Heart left ventricle (tissue), 13 donors: ENCODE results near the gene ADCY10.

ENCODE experiments used
- CTCF ChIP-seq, 12 donors: fragments of 200-600 bp; sonication (generic) in 4 of 12; IDR thresholded peaks; one replicate each; pipeline versions ENCODE4 v1.5.0 to v1.8.0; 2018 to 2022; ENCODE audit warnings: antibody characterized with exemption in 12 of 12, mild to moderate bottlenecking in 5 of 12
- POLR2A ChIP-seq, 2 donors: fragments of 450-650 bp; IDR thresholded peaks; one replicate each; pipeline ENCODE4 v1.6.1; 2017; ENCODE audit warnings: antibody characterized with exemption in 2 of 2, mild to moderate bottlenecking in 2 of 2, moderate library complexity in 2 of 2
- donor health status: ischemic (EF 13 %, LVEDD 7.1; RV severe dilation, severe dysfunction).
- donor health status: DM: no; HTN: yes; CAD: no.
- donor health status: DM: no; HTN: no; CAD: no.
- donor health status: ischemic (EF 25% LVEDD 6.9; RV normal size, moderate dysfunction).
- donor health status: ischemic (EF 25% LVEDD 5.7; RV mildly dilated, moderate dysfunction).
- donor health status: ischemic (EF 35%, LVEDD 5.7; RV mildly dilated, moderate dysfunction).
- donor health status: nonischemic (EF 11% LVEDD 7.7; RV severe dilation, severe dysfunction).
- donor health status: DM: yes; HTN: yes; CAD: no.
- donor health status: PGD.
- donor health status: ischemic (EF 29% LVEDD 5.4; RV normal size, mild dysfunction).
- donor health status: nonischemic (EF 23%, LVEDD 6.1; RV moderate dilation, normal function).

- TF ChIP-seq CTCF (IDR thresholded peaks at IDR 0.05) (peak in 1 of 12 donors; percentile 35), POLR2A (IDR thresholded peaks at IDR 0.05) (no peak)
Observed at GRCh38 chr1:167797015-167797414, 116.9 kb downstream of the ADCY10 start.
